ENCODE data around the gene ZEB1.

The ZEB1 gene

GRCh38 chr10:31272841-31273240 lies 46.2 kb upstream of the ZEB1 start (continued):
- TF ChIP-seq ZNF394 (tag by site-specific recombination; IDR thresholded peaks at IDR 0.05; ENCODE audit: borderline replicate concordance) (no peak), INSM2 (tag by site-specific recombination; IDR thresholded peaks at IDR 0.05) (no peak), ZNF776 (tag by site-specific recombination; IDR thresholded peaks at IDR 0.05; ENCODE audit: borderline replicate concordance) (no peak)

GRCh38 chr10:31273789-31274188 lies 45.2 kb upstream of the ZEB1 start:
- Histone ChIP-seq H3K27ac (ENCODE audit: extremely low read depth, low read depth, low read length) (no peak overlapping the region), H3K9me3 (ENCODE audit: control insufficient read depth, insufficient read depth, low read depth, low read length) (no peaks in the 10 kb centered on the region), H3K4me3 (ENCODE audit: low read depth, low read length) (no peak overlapping the region), H3K4me1 (ENCODE audit: control insufficient read depth, insufficient read depth, low read length) (no peaks in the 10 kb centered on the region), H3K36me3 (ENCODE audit: control insufficient read depth in 2 of 2, insufficient read depth in 1 of 2, low read length in 2 of 2) (no peaks in the 10 kb centered on the region)
- ChIA-PET CTCF (interaction anchor here (0.7 kb wide), 2 partner anchors 17 to 703 kb away, joined by 3 read pairs; no protein-coding TSS in a partner anchor), POLR2A (no interaction called here)
- no peak for TF ChIP-seq ZNF114 (tag by site-specific recombination; IDR thresholded peaks at IDR 0.05)
- no peak for TF ChIP-seq ZNF341 (tag by site-specific recombination; IDR thresholded peaks at IDR 0.05; ENCODE audit: low read depth)
- TF ChIP-seq MZF1 (tag by site-specific recombination; IDR thresholded peaks at IDR 0.05; ENCODE audit: borderline replicate concordance): no peak
- no peak for TF ChIP-seq ELK4 (IDR thresholded peaks at IDR 0.05; ENCODE audit: borderline replicate concordance, low read depth, low read length)
- peak; percentile 42; the same call in 1 of the 2 replicates for TF ChIP-seq ZBTB8A (tag by site-specific recombination; IDR thresholded peaks at IDR 0.05)
- TF ChIP-seq ZNF776 (tag by site-specific recombination; IDR thresholded peaks at IDR 0.05; ENCODE audit: borderline replicate concordance): no peak
- TF ChIP-seq ZSCAN16 (tag by site-specific recombination; IDR thresholded peaks at IDR 0.05): no peak
- peak; percentile 69 for TF ChIP-seq ZNF518A (tag by site-specific recombination; conservative IDR thresholded peaks at IDR 0.05; ENCODE audit: low read depth)
- no peak for TF ChIP-seq PRDM2 (tag by site-specific recombination; IDR thresholded peaks at IDR 0.05; ENCODE audit: borderline replicate concordance)
- peak; percentile 47 for TF ChIP-seq ZNF623 (tag by site-specific recombination; IDR thresholded peaks at IDR 0.05)
- TF ChIP-seq FEZF1 (tag by site-specific recombination; IDR thresholded peaks at IDR 0.05): no peak
- TF ChIP-seq KLF16 (tag by site-specific recombination; IDR thresholded peaks at IDR 0.05): no peak
- no peak for TF ChIP-seq ZNF596 (tag by site-specific recombination; IDR thresholded peaks at IDR 0.05)
- no peak for TF ChIP-seq ZNF571 (tag by site-specific recombination; IDR thresholded peaks at IDR 0.05)
- TF ChIP-seq ZNF2 (tag by site-specific recombination; IDR thresholded peaks at IDR 0.05): no peak
- no peak for TF ChIP-seq ZSCAN4 (tag by site-specific recombination; IDR thresholded peaks at IDR 0.05)
- no peak for TF ChIP-seq ZNF785 (tag by site-specific recombination; IDR thresholded peaks at IDR 0.05)
- no peak for TF ChIP-seq ZNF274 (IDR thresholded peaks at IDR 0.05; ENCODE audit: low read length)
- no peak for TF ChIP-seq ZNF274 (tag by site-specific recombination; IDR thresholded peaks at IDR 0.05; ENCODE audit: borderline replicate concordance)
- no peak for TF ChIP-seq ZNF24 (tag by site-specific recombination; IDR thresholded peaks at IDR 0.05)

All from HEK293 (cell line).